Suprapubic skin (tissue), 4 donors: Measurements from ENCODE around the gene LRP1B. TPM values are rescaled to one million over a fixed set of nuclear protein-coding genes. Genes with fewer than 3 reads are reported as not detected.

Source experiments
- DNase-seq, 2 donors: peaks; one replicate each; pipeline ENCODE4 v3.0.0-alpha.2; 2019; ENCODE audit warnings: low spot score in 2 of 2
- H3K27ac ChIP-seq: fragments of 200-600 bp; sonication (generic); one replicate; pipeline ENCODE4 v1.5.1; 2019
- H3K27me3 ChIP-seq: fragments of 200-600 bp; sonication (generic); one replicate; pipeline ENCODE4 v1.5.1; 2019
- H3K36me3 ChIP-seq: fragments of 200-600 bp; sonication (generic); one replicate; pipeline ENCODE4 v1.5.1; 2019
- H3K4me1 ChIP-seq: fragments of 200-600 bp; sonication (generic); one replicate; pipeline ENCODE4 v1.5.1; 2019
- H3K4me3 ChIP-seq: fragments of 200-600 bp; sonication (generic); one replicate; pipeline ENCODE4 v1.5.1; 2019; ENCODE audit warnings: mild to moderate bottlenecking
- H3K9me3 ChIP-seq: fragments of 200-600 bp; sonication (generic); one replicate; pipeline ENCODE4 v1.5.1; 2019
- EP300 ChIP-seq: sonication (generic); formaldehyde crosslinking; IDR thresholded peaks from one replicate; pipeline ENCODE4 v1.6.1; 2017; ENCODE audit warnings: antibody characterized with exemption
- POLR2A ChIP-seq, 2 donors: fragments of 450-650 bp; IDR thresholded peaks; one replicate each; pipeline ENCODE4 v1.6.1; 2017; ENCODE audit warnings: antibody characterized with exemption in 2 of 2, mild to moderate bottlenecking in 2 of 2, moderate library complexity in 2 of 2
- POLR2AphosphoS5 ChIP-seq, 3 donors: sonication (generic); formaldehyde crosslinking; IDR thresholded peaks; one replicate each; pipeline ENCODE4 v1.6.1; 2017; ENCODE audit warnings: antibody characterized with exemption in 3 of 3
- WGBS: methylation state at CpG from one replicate; pipeline ENCODE4 v1.1.5; 2018; 5-methylcytosine and 5-hydroxymethylcytosine counted together
- total RNA-seq, 4 donors: library from RNA; depleted of rRNA; stranded (reverse); fragments of >200 nt; gene quantifications; one replicate each; pipeline ENCODE4 v1.1.0, GENCODE V29; 2016
- TF ChIP-seq, protein P1 (sequence below), 2 donors: fragments of 200-600 bp in 1 of 2; fragments of 450-650 bp in 1 of 2; sonication (generic) in 1 of 2; IDR thresholded peaks; one replicate each; pipeline ENCODE4 v1.5.1; 2016 to 2019; ENCODE audit warnings: antibody characterized with exemption in 2 of 2, mild to moderate bottlenecking in 1 of 2, moderate library complexity in 1 of 2

LRP1B gene
- total RNA-seq, 4 donors from 2014 or later, result 0.11 to 2.7 (median 1.3) TPM

DNA sequence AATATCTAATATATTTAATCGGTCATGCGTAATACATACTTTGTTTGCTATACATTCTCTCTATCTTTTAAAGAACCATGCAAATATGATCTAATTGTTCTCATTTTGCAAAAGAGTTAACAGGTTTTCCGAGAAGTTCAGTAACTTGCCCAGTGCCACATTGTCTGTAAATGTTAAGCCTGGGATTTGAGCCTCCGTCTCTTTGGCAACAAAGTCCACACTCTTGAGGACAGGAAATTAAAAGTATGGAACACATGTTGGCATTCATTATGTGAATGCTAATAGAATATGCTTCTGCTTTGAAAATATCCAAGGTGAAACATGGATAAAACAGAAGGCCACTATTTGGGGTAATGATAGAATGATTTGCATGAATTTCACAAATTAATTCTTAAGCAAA lies 85.2 kb downstream of the LRP1B start:
- no peak overlapping the region for H3K4me3 ChIP-seq
- WGBS, result 91% methylated on average over 4 of the region's 4 CpGs
- no peak for DNase-seq

DNA sequence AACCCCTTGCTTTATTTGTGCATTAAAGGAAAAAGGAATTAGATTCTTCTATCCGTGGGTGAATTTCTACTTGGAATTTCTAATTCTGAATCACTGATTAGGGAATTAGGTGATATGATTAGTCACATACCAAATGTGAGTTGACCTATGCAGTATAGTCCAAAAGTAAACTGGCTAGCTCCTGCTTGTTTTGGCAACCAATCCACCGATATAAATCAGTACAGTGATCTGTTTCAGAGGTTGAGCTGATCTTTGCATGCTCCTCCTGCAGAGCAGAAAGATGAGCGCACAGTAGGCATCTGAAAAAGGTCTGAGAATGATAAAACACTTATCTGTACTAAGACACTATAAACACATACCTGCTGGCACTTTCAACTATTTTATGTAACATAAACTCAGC lies 86.6 kb downstream of the LRP1B start:
- Histone ChIP-seq H3K36me3 (no peaks in the 10 kb centered on the region), H3K27me3 (no peaks in the 10 kb centered on the region), H3K9me3 (no peaks in the 10 kb centered on the region), H3K4me1 (no peaks in the 10 kb centered on the region), H3K27ac (no peak overlapping the region), H3K4me3 (no peak overlapping the region)
- WGBS, result 74% methylated on average over 3 of the region's 3 CpGs
- no peak for TF ChIP-seq POLR2A (IDR thresholded peaks at IDR 0.05)
- TF ChIP-seq POLR2AphosphoS5 (IDR thresholded peaks at IDR 0.05), result no peak
- TF ChIP-seq, protein P1, sequence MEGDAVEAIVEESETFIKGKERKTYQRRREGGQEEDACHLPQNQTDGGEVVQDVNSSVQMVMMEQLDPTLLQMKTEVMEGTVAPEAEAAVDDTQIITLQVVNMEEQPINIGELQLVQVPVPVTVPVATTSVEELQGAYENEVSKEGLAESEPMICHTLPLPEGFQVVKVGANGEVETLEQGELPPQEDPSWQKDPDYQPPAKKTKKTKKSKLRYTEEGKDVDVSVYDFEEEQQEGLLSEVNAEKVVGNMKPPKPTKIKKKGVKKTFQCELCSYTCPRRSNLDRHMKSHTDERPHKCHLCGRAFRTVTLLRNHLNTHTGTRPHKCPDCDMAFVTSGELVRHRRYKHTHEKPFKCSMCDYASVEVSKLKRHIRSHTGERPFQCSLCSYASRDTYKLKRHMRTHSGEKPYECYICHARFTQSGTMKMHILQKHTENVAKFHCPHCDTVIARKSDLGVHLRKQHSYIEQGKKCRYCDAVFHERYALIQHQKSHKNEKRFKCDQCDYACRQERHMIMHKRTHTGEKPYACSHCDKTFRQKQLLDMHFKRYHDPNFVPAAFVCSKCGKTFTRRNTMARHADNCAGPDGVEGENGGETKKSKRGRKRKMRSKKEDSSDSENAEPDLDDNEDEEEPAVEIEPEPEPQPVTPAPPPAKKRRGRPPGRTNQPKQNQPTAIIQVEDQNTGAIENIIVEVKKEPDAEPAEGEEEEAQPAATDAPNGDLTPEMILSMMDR (IDR thresholded peaks at IDR 0.05), result no peak
- TF ChIP-seq EP300, result no peak
- DNase-seq, result no peak

More for the DNA sequence above, 85.2 kb downstream of the LRP1B start:
- Histone ChIP-seq H3K9me3 (no peaks in the 10 kb centered on the region), H3K36me3 (no peaks in the 10 kb centered on the region), H3K4me1 (no peaks in the 10 kb centered on the region), H3K27ac (no peak overlapping the region), H3K27me3 (no peaks in the 10 kb centered on the region)
- TF ChIP-seq, protein P1 (IDR thresholded peaks at IDR 0.05), result no peak
- TF ChIP-seq POLR2AphosphoS5 (IDR thresholded peaks at IDR 0.05), result no peak
- no peak for TF ChIP-seq EP300
- no peak for TF ChIP-seq POLR2A (IDR thresholded peaks at IDR 0.05)

DNA sequence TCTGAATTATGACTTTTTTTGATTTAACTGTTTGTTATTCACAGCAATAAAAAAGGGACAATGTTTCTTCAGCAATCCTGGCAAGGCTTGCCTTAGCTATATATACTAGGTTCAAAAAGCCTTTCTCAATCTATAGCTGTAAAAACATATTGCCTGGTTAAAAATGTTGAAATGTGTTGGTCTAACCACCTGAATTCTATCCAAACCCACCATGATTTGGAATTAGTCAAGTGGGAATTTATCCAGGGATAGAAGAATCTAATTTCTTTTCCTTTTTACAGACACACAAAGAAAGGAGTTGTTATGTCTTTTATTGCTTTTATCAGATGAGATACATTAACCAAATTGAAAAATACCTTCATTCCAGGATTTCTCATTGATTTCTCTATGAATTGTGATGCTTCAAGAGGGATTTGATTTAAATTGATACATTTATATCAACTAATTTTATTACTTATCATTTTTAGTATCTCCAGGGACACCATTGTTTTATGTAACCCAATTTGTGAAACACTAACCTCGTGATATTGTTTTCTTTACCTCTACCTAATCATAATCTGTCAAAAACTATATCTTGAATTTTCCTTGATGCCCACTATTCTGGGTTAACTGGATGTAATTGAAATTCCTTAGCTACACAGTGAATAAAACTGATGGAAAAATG lies 88.1 kb downstream of the LRP1B start:
- 75% methylated on average over 1 of the region's 1 CpG for WGBS
- Histone ChIP-seq H3K4me1 (no peaks in the 10 kb centered on the region), H3K27me3 (no peaks in the 10 kb centered on the region), H3K4me3 (no peak overlapping the region), H3K9me3 (no peaks in the 10 kb centered on the region), H3K27ac (no peak overlapping the region), H3K36me3 (no peaks in the 10 kb centered on the region)
- TF ChIP-seq POLR2A (IDR thresholded peaks at IDR 0.05) (no peak), EP300 (no peak), POLR2AphosphoS5 (IDR thresholded peaks at IDR 0.05) (no peak)
- TF ChIP-seq, protein P1 (IDR thresholded peaks at IDR 0.05), result no peak
- no peak for DNase-seq

DNA sequence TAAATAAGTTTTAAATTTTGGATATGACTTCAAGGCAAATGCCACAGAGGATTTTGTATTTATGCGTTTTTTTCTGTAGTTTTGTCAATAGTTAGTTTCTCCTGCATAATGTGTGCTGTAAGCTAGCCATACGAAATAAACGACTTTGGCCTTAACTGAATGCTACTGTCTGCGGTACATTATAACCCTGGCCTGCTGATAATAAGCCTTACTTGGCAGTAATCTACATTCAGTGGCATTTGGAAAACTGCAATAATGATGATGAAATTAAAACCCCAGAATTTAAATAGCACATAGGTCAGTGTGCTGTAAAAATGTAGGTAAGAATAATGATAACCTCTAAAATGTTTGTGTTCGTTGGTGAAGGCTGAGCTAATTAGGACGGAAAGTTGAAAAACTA lies 88.8 kb downstream of the LRP1B start:
- WGBS, result 80% methylated on average over 6 of the region's 6 CpGs
- Histone ChIP-seq H3K27ac (no peak overlapping the region), H3K9me3 (no peaks in the 10 kb centered on the region), H3K4me1 (no peaks in the 10 kb centered on the region), H3K36me3 (no peaks in the 10 kb centered on the region), H3K27me3 (no peaks in the 10 kb centered on the region), H3K4me3 (no peak overlapping the region)
- DNase-seq, result no peak
- TF ChIP-seq, protein P1 (IDR thresholded peaks at IDR 0.05), result no peak
- TF ChIP-seq EP300 (no peak), POLR2AphosphoS5 (IDR thresholded peaks at IDR 0.05) (no peak), POLR2A (IDR thresholded peaks at IDR 0.05) (no peak)

DNA sequence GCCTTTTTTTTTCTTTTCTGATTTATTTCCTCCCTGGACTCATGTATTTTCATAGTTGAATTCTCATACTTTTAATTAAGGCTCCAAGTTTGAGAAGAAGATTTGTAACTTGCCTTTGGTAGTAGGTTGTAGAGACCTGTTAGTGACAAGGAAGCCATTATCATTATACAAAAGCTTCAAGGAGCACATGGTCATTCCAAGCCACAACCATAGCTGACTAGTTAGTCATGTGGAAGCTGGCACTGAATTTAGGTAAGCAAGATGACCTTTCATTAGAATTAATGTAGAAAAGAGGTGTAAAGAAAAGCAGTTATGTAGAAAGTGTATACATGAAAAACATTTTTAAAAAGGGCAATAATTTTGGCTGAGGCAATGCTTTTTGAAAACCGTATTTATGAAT lies 89.7 kb downstream of the LRP1B start:
- Histone ChIP-seq H3K27me3 (no peaks in the 10 kb centered on the region), H3K4me1 (no peaks in the 10 kb centered on the region), H3K9me3 (no peaks in the 10 kb centered on the region), H3K36me3 (no peaks in the 10 kb centered on the region), H3K27ac (no peak overlapping the region), H3K4me3 (no peak overlapping the region)
- 70% methylated on average over 1 of the region's 1 CpG for WGBS
- no peak for DNase-seq
- TF ChIP-seq POLR2A (IDR thresholded peaks at IDR 0.05) (no peak), EP300 (no peak), POLR2AphosphoS5 (IDR thresholded peaks at IDR 0.05) (no peak)
- TF ChIP-seq, protein P1 (IDR thresholded peaks at IDR 0.05), result no peak
